NOMO-1 treated with DMSO at 0.1 percent for 48 hours (cell line): Measurements from ENCODE around the gene KRTAP5-9.
"Not testable (repeated sequence)": the region's sequence is repeated elsewhere in the genome, so short reads cannot be mapped to it uniquely, and the experiment has no call there.

Experiments
- DNase-seq: peaks from one replicate; lab custom pipeline; 2025; ENCODE audit not compliant: unreplicated experiment; lab: John Stamatoyannopoulos, UW

KRTAP5-9 gene

DNA sequence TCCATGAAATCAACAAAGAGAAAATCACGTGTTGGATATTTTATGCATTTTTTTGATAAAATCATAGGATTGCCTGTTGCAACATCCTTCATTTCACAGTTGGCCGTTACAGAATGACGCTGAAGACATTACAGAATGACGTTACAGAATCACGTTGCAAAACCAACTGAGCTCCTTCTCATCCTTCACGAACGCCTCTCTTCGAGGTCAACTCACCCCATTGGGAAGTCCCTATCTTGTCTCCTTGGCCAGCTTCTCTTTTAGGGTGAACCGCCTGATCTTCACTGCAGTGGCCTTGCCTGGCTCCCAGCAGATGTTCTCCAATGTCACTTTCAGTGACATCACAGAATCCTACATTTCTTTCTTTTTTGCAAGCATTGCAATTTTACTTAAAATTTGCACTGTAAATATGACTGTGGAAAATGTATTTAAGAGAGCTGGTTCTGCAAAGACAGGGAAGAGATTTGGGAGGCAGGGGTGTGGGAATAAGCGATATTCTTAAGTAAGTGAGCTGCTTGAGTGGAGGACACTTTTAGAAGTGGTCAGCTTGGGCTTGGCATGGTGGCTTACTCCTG, 16.1 kb upstream of the KRTAP5-9 start:
- DNase-seq, result no peak

DNA sequence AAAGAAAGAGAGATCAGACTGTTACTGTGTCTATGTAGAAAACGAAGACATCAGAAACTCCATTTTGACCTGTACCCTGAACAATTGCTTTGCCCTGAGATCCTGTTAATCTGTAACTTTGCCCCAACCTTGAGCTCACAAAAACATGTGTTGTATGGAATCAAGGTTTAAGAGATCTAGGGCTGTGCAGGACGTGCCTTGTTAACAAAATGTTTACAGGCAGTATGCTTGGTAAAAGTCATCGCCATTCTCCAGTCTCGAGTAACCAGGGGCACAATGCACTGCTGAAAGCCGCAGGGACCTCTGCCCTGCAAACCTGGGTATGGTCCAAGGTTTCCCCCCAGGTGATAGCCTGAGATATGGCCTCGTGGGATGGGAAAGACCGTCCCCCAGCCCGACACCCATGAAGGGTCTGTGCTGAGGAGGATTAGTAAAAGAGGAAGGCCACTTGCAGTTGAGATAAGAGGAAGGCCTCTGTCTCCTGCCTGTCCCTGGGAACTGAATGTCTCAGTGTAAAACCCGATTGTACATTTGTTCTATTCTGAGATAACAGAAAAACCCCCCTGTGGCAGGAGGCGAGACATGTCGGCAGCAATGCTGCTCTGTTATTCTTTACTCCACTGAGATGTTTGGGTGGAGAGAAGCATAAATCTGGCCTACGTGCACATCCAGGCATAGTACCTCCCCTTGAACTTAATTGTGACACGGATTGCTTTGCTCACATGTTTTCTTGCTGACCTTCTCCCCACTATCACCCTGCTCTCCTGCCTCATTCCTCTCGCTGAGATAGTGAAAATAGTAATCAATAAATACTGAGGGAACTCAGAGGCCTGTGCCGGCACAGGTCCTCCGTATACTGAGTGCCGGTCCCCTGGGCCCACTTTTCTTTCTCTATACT, 13.3 kb upstream of the KRTAP5-9 start:
- not testable (repeated sequence) for DNase-seq

- DNase-seq, result no peak
Observed at GRCh38 chr11:71535825-71536224, 12.4 kb upstream of the KRTAP5-9 start.

DNA sequence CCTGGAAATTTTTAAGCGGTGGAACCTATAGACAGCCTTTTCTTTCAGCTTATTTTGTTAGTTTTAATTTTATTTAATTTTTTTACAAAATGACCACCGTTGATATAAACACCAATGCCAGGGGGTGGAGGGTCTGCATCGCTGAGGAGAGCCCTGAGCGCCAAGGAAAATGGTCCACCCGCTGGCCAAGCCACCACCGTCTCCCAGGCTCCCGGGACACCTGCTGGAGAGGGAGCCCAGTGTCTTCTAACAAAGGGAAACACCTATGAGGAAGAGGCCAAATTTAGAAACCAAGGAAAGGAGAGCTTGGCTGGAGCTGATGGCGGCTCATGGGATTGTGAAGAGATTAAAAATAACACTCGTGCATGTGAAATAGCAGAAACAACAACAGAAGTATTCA, 10.7 kb upstream of the KRTAP5-9 start:
- DNase-seq, result no peak

DNA sequence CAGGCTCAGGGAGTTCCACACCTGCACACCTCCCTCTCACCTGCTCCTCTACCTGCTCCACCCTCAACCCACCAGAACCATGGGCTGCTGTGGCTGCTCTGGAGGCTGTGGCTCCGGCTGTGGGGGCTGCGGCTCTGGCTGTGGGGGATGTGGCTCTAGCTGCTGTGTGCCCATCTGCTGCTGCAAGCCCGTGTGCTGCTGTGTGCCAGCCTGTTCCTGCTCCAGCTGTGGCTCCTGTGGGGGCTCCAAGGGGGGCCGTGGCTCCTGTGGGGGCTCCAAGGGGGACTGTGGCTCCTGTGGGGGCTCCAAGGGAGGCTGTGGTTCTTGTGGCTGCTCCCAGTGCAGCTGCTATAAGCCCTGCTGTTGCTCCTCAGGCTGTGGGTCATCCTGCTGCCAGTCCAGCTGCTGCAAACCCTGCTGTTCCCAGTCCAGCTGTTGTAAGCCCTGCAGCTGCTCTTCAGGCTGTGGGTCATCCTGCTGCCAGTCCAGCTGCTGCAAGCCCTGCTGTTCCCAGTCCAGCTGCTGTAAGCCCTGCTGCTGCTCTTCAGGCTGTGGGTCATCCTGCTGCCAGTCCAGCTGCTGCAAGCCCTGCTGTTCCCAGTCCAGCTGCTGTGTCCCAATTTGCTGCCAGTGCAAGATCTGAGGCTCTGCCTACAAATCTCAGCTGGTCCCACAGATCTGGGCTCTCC, 10.1 kb upstream of the KRTAP5-9 start, which contains the start of gene KRTAP5-8:
Gene KRTAP5-8 (plus strand): TSS at position 49 of the 689 bp plus-strand sequence. CDS start 31 bp downstream, at position 80.
- DNase-seq, result not testable (repeated sequence)

- no peak for DNase-seq
Observed at GRCh38 chr11:71538666-71538990, 9.6 kb upstream of the KRTAP5-9 start.

GRCh38 chr11:71539017-71539416, 9.2 kb upstream of the KRTAP5-9 start:
- DNase-seq, result no peak

- not testable (repeated sequence) for DNase-seq
Observed at GRCh38 chr11:71539971-71540370, 8.2 kb upstream of the KRTAP5-9 start.

GRCh38 chr11:71540521-71541304, 7.5 kb upstream of the KRTAP5-9 start:
- not testable (repeated sequence) for DNase-seq

DNA sequence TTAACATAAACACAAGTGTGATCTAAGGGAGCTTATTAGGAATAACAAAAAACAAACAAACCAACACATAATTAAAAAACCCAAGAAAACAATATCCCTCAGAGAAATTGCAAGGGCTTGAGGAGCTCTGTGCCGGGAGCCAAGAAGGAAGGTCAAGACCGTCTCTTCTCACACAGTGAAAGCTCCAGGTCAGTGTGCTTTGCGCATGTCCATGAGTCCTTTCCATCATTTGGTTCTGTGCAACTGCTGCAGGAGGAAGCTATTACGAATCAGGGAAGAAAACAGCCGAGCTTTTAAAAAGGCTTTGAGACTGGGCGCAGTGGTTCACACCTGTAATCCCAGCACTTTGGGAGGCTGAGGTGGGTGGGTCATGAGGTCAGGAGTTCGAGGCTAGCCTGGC, 5.8 kb upstream of the KRTAP5-9 start:
- no peak for DNase-seq

DNA sequence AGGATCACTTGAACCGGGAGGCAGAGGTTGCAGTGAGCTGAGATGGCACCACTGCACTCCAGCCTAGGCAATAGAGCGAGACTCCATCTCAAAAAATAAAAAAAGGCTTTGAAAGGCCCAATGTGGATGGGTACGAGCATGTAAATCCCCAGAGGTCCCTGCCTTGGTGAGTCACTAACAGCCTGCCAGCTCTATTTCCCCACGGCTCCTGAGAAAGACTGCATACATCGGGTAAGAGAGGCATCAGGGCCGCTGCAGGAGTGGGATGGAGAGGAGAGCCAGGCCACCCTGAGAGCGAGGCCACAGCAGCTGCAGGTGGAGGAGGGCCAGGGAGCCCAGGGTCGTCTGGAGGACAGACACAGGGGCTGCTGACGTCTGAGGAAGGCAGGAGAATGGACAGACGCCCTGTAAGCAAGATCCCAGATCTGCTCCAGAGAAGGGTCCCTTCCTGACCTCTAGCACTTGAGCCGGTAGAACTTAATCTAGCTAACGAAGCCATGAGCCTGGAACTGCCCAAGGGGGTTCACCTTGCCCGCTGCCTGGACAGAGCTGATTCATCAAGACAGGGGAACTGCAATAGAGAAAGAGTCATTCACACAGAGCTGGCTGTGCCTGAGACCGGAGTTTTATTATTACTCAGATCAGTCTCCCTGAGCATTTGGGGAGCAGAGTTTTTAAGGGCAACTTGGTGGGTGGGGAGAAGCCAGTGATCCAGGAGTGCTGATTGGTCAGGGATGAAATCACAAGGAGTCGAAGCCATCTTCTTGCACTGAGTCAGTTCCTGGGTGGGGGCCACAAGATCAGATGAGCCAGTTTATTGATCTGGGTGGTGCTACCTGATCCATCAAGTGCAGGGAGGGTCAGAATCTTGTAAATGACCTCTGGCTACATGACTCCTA, 5.1 kb upstream of the KRTAP5-9 start:
- no peak for DNase-seq

DNA sequence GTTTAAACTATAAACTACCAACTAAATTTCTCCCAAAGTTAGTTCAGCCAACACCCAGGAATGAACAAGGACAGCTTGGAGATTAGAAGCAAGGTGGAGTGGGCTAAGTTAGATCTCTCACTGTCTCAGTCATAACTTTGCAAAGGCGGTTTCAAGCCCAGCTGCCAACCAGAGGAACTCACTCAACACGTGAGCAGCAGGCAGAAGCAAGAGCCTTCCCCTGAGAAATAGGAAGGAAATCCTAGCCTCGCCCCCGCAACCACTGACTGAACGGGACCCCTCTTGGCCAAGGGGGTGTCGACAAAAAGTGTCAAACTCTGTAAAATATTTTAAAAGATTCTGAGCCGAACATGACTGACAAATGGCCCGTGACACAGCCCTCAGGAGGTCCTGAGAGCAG, 4.4 kb upstream of the KRTAP5-9 start:
- no peak for DNase-seq

GRCh38 chr11:71544525-71545214, 3.5 kb upstream of the KRTAP5-9 start:
- DNase-seq, result no peak

- no peak for DNase-seq
Observed at GRCh38 chr11:71545405-71545966, 2.7 kb upstream of the KRTAP5-9 start.

GRCh38 chr11:71548716-71549151, 514 bp downstream of the KRTAP5-9 start:
- DNase-seq, result no peak

GRCh38 chr11:71551711-71552110, 3.5 kb downstream of the KRTAP5-9 start:
- DNase-seq, result peak; percentile 70

DNA sequence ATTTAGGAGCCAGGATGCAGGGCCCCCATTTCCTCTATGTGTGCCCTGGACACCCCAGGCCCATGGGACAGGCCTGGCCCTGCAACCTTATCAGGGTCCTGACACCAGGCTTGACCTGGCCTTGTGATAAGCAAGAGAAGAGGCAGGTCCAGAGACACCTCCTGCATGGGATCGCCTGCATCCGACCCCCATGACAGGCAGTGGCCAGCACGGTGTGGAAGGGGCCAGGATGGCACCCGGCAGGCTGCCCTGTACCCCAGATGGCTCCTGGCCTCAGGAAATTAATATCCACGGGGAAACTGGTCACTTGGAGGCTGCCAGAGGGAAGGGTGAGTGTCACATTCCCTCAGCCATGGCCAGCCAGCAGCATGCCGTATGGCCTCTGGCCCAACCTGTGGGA, 6.8 kb downstream of the KRTAP5-9 start:
- no peak for DNase-seq

DNA sequence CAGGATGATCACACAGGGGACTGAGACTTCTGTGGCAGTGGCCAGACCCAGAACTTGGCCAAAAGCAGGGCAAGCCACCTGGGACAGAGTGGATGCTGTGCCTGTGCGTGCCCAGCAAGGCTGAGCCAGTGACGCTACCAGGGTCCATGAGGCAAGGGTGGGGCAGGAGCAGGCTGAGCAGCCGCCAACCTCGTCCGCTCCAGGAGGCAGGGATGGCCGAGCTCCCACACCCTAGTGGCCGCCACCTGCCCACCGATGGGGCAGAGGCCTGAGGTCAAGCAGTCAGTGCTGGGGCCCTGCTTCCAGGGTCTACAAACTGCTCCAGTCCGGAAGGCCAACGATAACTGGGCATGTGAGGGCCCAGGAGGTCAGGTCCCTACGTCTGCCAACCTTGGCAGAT, 7.3 kb downstream of the KRTAP5-9 start:
- DNase-seq, result no peak

DNA sequence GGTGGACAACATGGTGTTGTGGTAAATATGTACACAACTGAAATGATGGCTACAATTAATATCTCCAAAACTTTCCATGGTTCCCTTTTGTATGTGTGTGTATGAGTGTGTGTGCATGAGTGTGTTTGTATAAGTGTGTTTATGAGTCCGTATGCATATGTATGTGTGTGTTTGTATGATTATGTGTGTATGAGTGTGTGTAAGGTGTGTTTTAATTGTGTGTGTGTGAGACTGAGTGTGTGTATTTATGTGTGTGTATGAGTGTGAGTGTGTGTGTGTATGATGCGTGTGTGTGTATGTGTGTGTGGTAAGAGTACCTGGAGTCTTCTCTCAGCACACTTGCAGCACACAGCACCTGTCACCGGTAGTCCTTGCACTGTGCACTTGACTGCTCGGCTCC, 7.8 kb downstream of the KRTAP5-9 start:
- DNase-seq, result no peak
